SU-DHL-6 (cell line): ENCODE measurements around the gene PGRMC2.

Experiments used
- EZH2phosphoT487 ChIP-seq: fragments of 200-600 bp; sonication (generic), shearing (Covaris generic); conservative IDR thresholded peaks from 2 replicates; pipeline ENCODE4 v1.6.1; 2018; ENCODE audit warnings: mild to moderate bottlenecking, antibody characterized with exemption, low read length, moderate library complexity, mixed read lengths
- TF ChIP-seq, protein P1 (sequence below): fragments of 200-600 bp; sonication (generic); IDR thresholded peaks from one replicate; pipeline ENCODE4 v1.5.1; 2017; ENCODE audit warnings: antibody characterized with exemption, mild to moderate bottlenecking, low read length, moderate library complexity; ENCODE audit not compliant: insufficient read depth, poor library complexity, severe bottlenecking

DNA sequence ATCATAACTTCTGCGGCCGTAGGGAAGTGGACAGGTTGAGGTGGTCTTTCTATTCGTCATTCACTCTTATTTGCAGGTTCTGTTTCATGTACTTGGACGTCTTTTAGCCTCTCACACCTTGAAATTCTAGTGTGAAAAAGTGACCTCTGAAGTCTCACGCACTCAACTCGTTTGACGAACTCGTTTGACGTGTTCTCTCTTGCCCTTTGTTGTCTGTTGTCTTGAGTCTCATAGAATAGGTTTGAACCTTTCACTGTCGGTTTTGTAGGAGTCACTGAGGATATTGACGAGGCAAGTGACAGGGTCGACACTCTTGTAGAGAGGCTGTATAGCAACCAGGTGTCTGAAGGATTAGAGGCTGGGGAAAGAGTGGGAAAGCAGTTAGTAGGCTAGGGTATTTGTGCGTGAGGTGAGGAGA, 1.1 kb upstream of the PGRMC2 start:
- TF ChIP-seq, protein P1, sequence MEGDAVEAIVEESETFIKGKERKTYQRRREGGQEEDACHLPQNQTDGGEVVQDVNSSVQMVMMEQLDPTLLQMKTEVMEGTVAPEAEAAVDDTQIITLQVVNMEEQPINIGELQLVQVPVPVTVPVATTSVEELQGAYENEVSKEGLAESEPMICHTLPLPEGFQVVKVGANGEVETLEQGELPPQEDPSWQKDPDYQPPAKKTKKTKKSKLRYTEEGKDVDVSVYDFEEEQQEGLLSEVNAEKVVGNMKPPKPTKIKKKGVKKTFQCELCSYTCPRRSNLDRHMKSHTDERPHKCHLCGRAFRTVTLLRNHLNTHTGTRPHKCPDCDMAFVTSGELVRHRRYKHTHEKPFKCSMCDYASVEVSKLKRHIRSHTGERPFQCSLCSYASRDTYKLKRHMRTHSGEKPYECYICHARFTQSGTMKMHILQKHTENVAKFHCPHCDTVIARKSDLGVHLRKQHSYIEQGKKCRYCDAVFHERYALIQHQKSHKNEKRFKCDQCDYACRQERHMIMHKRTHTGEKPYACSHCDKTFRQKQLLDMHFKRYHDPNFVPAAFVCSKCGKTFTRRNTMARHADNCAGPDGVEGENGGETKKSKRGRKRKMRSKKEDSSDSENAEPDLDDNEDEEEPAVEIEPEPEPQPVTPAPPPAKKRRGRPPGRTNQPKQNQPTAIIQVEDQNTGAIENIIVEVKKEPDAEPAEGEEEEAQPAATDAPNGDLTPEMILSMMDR = no peak
- no peak for TF ChIP-seq EZH2phosphoT487
